HG03196 (cell line): Measurements from ENCODE around the gene CYRIA.

Source experiments
- ATAC-seq: cut with Tn5 transposase; IDR thresholded peaks from one replicate; pipeline ENCODE4 v1.9.1; 2021; ENCODE audit not compliant: unreplicated experiment

Gene CYRIA

GRCh38 chr2:16665748-16666448 is at the start of gene CYRIA:
Gene CYRIA (minus strand): TSS chr2:16665834. CDS start chr2:16588119, 77,715 bp downstream.
- peak; percentile 52 for ATAC-seq

GRCh38 chr2:16713011-16713423 is 47.4 kb upstream of the CYRIA start:
- ATAC-seq: no peak

DNA sequence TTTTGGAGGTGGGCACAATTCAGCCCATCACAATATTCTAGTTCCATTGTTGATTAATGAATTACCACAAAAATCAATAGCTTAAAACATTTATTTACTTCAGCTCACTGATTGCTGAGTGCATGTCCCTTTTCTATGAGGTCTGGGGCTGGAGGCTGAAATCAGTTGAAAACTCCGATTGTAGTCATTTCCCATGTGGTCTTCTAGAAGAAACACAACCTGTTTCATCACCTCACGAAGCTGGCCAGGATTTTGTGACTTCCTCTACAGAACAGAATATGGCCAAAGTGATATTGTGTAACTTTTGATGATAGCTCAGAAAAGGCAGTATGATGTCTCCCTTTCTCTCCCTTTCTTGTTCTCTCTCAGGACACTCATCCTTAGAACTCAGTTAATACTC is 44.1 kb upstream of the CYRIA start:
- no peak for ATAC-seq

DNA sequence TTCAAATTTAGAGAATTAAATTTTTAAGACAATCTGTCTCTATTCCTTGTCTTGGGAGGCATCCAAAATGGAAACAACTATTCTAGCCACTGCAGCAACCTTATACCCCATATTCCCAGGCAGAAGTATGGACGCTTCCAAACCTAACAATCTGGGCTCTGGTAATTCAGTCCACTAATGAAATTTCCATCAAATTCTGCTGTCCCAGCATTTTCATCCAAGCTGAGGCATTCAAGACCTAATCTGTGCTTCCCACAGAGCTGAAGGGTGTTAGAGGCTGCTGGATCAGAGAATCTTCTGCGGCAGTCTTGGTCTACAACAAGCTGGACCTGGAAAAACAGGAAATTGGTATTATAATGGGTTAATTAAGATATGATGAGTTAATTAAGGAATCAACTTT is 42.5 kb upstream of the CYRIA start:
- no peak for ATAC-seq

DNA sequence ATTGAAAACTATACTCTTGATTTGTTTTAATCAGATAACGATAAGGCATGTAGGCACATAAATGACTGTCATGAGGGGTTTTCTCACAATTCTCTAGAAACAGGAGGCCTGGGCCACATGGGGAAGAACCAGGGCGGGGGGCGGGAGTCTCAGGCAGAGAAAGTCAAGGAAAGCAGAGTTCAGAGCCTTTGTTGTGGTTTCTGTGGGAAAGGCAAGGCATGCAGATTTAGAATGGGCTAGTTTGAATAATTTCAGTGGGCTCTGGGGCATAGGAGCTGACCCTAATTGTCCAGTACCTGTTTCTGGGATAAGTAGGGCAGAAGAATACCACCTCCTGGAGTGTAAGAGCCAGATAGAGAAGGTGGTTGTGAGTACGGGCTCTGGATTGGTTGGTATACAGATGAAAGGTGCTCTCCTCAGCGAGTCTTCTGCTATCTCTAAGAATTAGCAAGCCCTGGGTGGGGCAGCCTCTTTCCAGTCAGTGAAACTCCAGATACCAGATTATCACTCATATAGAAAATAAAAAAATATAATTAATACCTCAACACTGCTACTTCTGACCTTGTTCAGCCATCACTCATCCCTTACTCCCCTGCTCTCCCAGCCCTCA is 41.5 kb upstream of the CYRIA start:
- no peak for ATAC-seq

GRCh38 chr2:16700551-16701259 is 35.1 kb upstream of the CYRIA start:
- no peak for ATAC-seq

DNA sequence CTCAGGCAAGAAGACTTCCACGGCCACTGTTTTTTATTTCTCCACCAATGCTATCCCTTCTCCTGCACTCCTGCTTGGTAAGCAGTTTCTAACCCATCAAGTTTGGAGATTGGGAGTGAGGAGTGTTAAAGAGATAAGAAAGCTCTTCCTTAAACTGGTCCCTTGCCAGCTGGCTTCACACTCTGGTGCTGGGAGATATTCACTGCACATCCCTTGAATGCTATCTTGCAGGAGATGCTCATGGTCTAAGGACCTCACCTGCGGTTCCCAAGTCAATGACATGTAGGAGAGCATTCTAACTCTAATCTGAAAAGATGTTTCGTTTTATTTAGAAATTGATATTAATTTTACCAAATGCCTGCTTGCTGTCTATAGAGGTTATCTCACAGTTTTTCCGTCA is 28.2 kb upstream of the CYRIA start:
- no peak for ATAC-seq

DNA sequence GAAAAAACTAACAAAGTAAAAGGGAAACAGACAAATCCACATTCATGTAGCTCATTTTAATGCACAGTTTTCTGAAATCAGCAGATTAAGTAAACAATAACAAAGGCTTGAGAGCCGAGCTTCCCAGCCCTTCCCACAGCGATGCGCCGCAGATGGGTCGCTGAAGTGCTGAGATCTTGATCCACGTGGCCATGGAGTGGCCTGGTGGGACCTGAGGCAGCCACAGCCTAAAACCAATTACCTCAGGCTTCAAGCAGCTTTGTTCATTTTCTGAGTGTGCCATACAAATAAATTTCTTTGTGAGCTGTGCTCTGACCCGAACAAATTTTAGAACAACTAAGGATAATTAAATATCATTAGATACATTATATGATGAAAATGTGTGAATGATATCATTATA is 25.6 kb upstream of the CYRIA start:
- no peak for ATAC-seq

DNA sequence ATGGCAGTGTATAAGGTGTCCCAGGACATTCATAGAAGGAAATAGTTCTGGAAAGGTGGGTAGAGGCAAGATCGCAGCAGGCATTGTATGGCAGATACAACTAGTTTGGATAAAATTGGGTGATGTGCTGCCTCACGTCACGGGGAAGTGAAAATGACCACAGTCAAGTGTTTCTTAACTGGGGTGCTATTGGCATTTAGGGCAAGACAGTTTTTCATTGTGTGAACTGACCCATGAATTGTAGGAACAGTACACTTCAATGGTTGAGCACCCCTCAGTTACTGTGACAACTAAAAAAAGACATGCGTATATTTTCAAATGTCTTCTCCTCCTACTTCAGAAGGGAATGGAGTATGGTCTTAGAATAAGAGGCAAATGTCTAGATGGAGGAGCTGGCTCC is 22.3 kb upstream of the CYRIA start:
- no peak for ATAC-seq

DNA sequence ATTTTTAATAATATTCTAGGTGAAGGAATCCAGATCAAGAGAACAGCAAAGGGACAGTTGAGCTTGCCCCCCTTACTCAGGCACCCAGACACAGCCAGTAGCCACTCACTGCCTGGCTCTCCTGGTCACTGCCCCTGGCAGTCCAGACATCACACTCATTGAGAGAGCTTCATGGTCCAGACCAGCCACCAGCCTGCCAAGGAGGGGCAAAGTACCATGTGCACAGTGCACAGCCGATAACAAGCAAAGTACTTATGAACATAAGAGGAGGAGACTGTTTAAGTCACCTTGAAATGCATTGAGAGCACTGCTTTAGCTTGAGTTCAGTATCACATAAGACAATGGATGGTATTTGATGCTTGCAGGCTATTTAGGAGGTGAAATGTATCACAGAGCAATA is 21.6 kb upstream of the CYRIA start:
- ATAC-seq: no peak

- no peak for ATAC-seq
Observed at GRCh38 chr2:16686641-16687040, 21.0 kb upstream of the CYRIA start.

DNA sequence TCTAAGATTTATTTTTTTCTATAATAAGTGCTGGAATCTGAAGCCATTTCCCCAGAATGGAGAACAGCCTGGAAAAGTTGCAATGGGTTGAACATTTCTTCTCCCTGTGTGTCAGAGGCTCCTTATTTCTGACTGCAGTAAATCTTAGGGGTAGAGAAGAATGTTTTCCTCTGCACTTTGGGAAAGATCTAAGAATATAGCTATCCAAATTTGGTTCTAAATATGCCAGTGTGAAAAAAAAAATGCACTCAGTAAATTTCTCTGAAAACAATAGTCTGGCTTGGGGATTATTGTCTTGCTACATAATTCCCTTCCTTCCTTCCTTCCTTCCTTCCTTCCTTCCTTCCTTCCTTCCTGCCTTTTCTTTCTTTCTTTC is 19.7 kb upstream of the CYRIA start:
- no peak for ATAC-seq

- no peak for ATAC-seq
Observed at GRCh38 chr2:16684676-16685339, 19.2 kb upstream of the CYRIA start.

- no peak for ATAC-seq
Observed at GRCh38 chr2:16683576-16683975, 17.9 kb upstream of the CYRIA start.

DNA sequence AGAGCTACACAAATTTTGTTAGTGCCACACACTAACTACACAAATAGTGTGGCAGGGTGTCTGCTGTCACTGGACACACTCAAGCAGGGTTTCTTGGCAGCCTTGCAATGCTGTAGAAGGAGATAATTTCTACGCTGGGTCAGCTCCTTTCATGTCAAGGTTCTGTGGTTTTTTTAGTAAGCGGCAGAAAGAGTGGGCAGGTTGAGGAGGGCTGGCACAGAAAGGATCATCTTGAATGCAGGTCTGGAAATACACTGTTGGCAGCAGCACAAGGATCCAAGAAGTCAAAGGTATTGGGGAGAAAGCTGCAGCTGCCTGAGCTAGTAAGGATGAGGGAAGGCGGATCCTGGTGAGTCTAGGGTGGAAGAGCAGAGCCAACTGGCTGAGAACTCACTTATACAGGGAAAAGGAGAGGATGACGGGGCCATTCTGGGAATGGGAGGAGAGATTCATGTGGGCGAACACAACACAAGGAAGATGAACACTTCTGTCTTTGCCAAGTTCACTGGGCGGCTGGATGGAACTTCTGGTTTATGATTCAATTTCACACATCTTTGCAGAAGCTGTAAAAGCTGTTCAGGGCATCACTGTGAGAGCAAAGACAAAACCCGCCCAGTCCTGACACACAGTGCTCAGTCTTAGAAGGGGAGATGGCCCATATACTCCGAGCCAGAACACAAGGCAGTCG is 16.9 kb upstream of the CYRIA start:
- ATAC-seq: no peak

DNA sequence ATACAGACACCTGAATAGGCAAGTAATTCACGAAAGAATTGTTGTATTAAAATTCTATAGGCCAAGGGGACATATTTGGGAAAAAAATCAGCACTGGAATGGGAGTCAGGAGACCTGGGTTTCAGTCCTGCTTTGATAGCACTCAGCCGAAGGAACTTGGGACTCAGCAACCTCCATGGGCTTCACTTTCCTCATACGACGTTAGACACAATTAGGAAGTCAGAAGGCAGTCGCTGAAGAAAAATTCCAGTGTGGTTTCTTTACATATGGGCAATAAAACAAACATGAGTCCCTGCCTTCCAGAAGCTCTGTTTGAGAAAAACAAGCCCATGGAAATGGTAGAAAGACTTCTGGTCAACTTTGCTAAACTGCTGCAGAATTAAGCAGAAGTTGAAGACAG is 15.1 kb upstream of the CYRIA start:
- no peak for ATAC-seq

GRCh38 chr2:16680304-16680703 is 14.7 kb upstream of the CYRIA start:
- ATAC-seq: no peak

DNA sequence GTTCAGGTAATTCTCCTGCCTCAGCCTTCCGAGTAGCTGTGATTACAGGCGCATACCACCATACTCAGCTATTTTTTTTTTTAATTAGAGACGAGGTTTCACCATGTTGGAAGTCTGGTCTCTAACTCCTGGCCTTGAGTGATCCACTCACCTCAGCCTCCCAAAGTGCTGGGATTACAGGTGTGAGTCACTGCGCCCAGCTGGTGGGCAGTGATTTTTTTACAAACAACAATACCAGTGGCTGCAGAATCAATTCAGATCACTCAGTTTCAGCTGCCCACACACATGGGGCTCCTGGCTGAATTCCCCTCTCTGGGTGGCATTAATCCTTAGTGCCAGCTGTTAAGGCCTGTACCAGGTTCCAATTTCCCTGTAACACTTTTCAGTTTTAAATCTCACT is 13.3 kb upstream of the CYRIA start:
- no peak for ATAC-seq

GRCh38 chr2:16677875-16678274 is 12.2 kb upstream of the CYRIA start:
- no peak for ATAC-seq

DNA sequence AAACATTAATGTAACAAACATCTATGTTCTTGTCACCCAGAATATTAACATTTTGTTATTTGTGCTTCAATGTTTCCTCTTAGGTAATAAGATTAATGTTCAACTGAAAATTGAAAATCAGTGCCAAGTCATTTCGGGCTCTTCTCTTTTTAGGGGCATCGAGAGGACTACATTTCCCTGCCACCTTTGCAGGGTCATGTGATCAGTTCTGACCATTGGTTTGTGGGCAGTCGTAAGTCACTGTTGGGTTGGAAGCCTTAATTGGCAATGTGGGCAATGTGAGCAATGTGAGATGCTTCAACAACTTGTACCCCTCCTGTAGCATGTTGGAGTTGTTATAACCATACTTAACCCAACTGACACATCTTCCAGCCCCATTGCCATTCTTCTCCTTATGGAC is 10.1 kb upstream of the CYRIA start:
- ATAC-seq: no peak

GRCh38 chr2:16674154-16674553 is 8.5 kb upstream of the CYRIA start:
- no peak for ATAC-seq
